GM23338 (cell line): ENCODE data around the gene OTOG. TPM values are rescaled to one million over a fixed set of nuclear protein-coding genes. Genes with fewer than 3 reads are reported as not detected.

Experiments
- ATAC-seq: fragments of 200-7000 bp; cut with Tn5 transposase; 3 replicates; pipeline ENCODE4 v1.9.1; 2020
- DNase-seq: peaks from one replicate; pipeline ENCODE4 v3.0.0-alpha.2; 2015; ENCODE audit warnings: low spot score
- H2AFZ ChIP-seq: fragments of 200-600 bp; sonication (generic); 2 replicates; pipeline ENCODE4 v1.8.0; 2016; ENCODE audit warnings: antibody characterized with exemption, mild to moderate bottlenecking, moderate library complexity
- H3F3A ChIP-seq: fragments of 200-600 bp; sonication (generic); replicated peaks from 2 replicates; pipeline ENCODE4 v1.8.0; 2017; ENCODE audit warnings: antibody characterized with exemption, mixed run types, low read depth
- H3K27ac ChIP-seq: fragments of 200-600 bp; sonication (generic); 2 replicates; pipeline ENCODE4 v1.6.1; 2016; ENCODE audit warnings: low read depth
- H3K27me3 ChIP-seq: fragments of 200-600 bp; sonication (generic); 2 replicates; pipeline ENCODE4 v1.8.0; 2016; ENCODE audit warnings: mild to moderate bottlenecking, mixed run types, moderate library complexity; ENCODE audit not compliant: insufficient read depth
- H3K36me3 ChIP-seq: fragments of 200-600 bp; sonication (generic); 2 replicates; pipeline ENCODE4 v1.8.0; 2016; ENCODE audit warnings: mild to moderate bottlenecking; ENCODE audit not compliant: insufficient read depth
- H3K4me1 ChIP-seq: fragments of 200-600 bp; sonication (generic); 2 replicates; pipeline ENCODE4 v1.8.0; 2016; ENCODE audit warnings: mild to moderate bottlenecking, moderate library complexity; ENCODE audit not compliant: insufficient read depth
- H3K4me2 ChIP-seq: fragments of 200-600 bp; sonication (generic); 2 replicates; pipeline ENCODE4 v1.7.1; 2017; ENCODE audit warnings: mixed run types
- H3K4me3 ChIP-seq: fragments of 200-600 bp; sonication (generic); 2 replicates; pipeline ENCODE4 v1.6.1; 2016; ENCODE audit warnings: mixed run types
- H3K79me2 ChIP-seq: fragments of 200-600 bp; sonication (generic); replicated peaks from 2 replicates; pipeline ENCODE4 v1.8.0; 2017; ENCODE audit warnings: mild to moderate bottlenecking; ENCODE audit not compliant: insufficient read depth
- H3K9me2 ChIP-seq: fragments of 200-600 bp; sonication (generic); 2 replicates; pipeline ENCODE4 v1.8.0; 2017; ENCODE audit not compliant: insufficient read depth
- H4K20me1 ChIP-seq: fragments of 200-600 bp; sonication (generic); replicated peaks from 2 replicates; pipeline ENCODE4 v1.8.0; 2017; ENCODE audit warnings: mild to moderate bottlenecking; ENCODE audit not compliant: insufficient read depth
- H3K27ac Mint-ChIP-seq: 2 replicates; pipeline ENCODE4 v1.8.0; 2020; ENCODE audit warnings: inconsistent platforms, mild to moderate bottlenecking, moderate library complexity, mixed read lengths
- H3K27me3 Mint-ChIP-seq: 3 replicates; pipeline ENCODE4 v1.8.0; 2022; ENCODE audit warnings: low read depth, mild to moderate bottlenecking, moderate library complexity, mixed read lengths, inconsistent platforms; ENCODE audit not compliant: insufficient read depth, poor library complexity
- H3K36me3 Mint-ChIP-seq: 3 replicates; pipeline ENCODE4 v1.8.0; 2021; ENCODE audit warnings: low read depth, mild to moderate bottlenecking, inconsistent platforms, moderate library complexity, mixed read lengths
- H3K4me1 Mint-ChIP-seq: 3 replicates; pipeline ENCODE4 v1.8.0; 2020; ENCODE audit warnings: mild to moderate bottlenecking, inconsistent platforms, mixed read lengths
- H3K4me3 Mint-ChIP-seq: 3 replicates; pipeline ENCODE4 v1.8.0; 2021; ENCODE audit warnings: moderate library complexity, mild to moderate bottlenecking, inconsistent platforms, mixed read lengths
- H3K9me3 Mint-ChIP-seq: 3 replicates; pipeline ENCODE4 v1.8.0; 2020; ENCODE audit warnings: moderate library complexity, mild to moderate bottlenecking, inconsistent platforms, mixed read lengths
- CTCF ChIP-seq, 2 experiments: fragments of 200-600 bp in 1 of 2; sonication (generic) in 1 of 2; conservative IDR thresholded peaks; 2 replicates each; pipeline versions ENCODE4 v1.5.1 to v1.6.1; 2016 to 2017; ENCODE audit warnings: antibody characterized with exemption in 2 of 2, low read depth in 2 of 2, mild to moderate bottlenecking in 2 of 2, moderate library complexity in 1 of 2
- EZH2 ChIP-seq: fragments of 200-600 bp; sonication (generic); IDR thresholded peaks from one replicate; pipeline ENCODE4 v1.8.0; 2017; ENCODE audit warnings: antibody characterized with exemption, mild to moderate bottlenecking, low read depth; ENCODE audit not compliant: unreplicated experiment
- EZH2phosphoT487 ChIP-seq: fragments of 200-600 bp; sonication (generic); IDR thresholded peaks from one replicate; pipeline ENCODE4 v1.8.1; 2018; ENCODE audit warnings: antibody characterized with exemption; ENCODE audit not compliant: unreplicated experiment
- POLR2AphosphoS5 ChIP-seq: IDR thresholded peaks from 2 replicates; pipeline ENCODE4 v1.6.1; 2016; ENCODE audit warnings: antibody characterized with exemption, low read depth
- REST ChIP-seq: IDR thresholded peaks from one replicate; pipeline ENCODE4 v1.6.1; 2018; ENCODE audit warnings: antibody characterized with exemption; ENCODE audit not compliant: unreplicated experiment
- ZNF331 ChIP-seq: fragments of 250-450 bp; sonication (Bioruptor Pico); IDR thresholded peaks from 2 replicates; pipeline ENCODE4 v1.5.0; 2020; ENCODE audit warnings: low read depth, mild to moderate bottlenecking, moderate library complexity
- ZNF462 ChIP-seq: fragments of 250-450 bp; sonication (Bioruptor Pico); IDR thresholded peaks from 2 replicates; pipeline ENCODE4 v1.5.0; 2020; ENCODE audit warnings: mild to moderate bottlenecking, moderate library complexity
- polyA plus RNA-seq: library from polyadenylated mRNA; unstranded; fragments of >200 nt; fragmentation: Nextera tagmentation; extraction: Ambion mirVana; gene quantifications from 2 replicates; pipeline ENCODE4 v1.2.1, GENCODE V29; 2016
- total RNA-seq: library from RNA; depleted of rRNA; stranded (reverse); fragments of >200 nt; shearing (Covaris generic); gene quantifications from 2 replicates; pipeline ENCODE4 v1.2.3, GENCODE V29; 2014

The OTOG gene
- total and polyA plus RNA-seq, 2 experiments from 2014 or later: 0.40 to 0.52 TPM

GRCh38 chr11:17591293-17591692, 44.2 kb downstream of the OTOG start:
- ATAC-seq (no peak), DNase-seq (no peak)
- Histone ChIP-seq H3K4me3 (no peak overlapping the region), H3F3A (no peaks in the 10 kb centered on the region), H3K4me1 (no peaks in the 10 kb centered on the region), H3K4me2 (no peak overlapping the region), H2AFZ (no peak overlapping the region), H4K20me1 (no peaks in the 10 kb centered on the region), H3K9me2 (no peaks in the 10 kb centered on the region), H3K36me3 (no peaks in the 10 kb centered on the region), H3K27ac (no peak overlapping the region), H3K79me2 (no peaks in the 10 kb centered on the region), H3K27me3 (no peaks in the 10 kb centered on the region)
- Mint-ChIP-seq H3K27me3 (peaks cover 6% of the 10 kb centered on the region), H3K36me3 (peaks cover 3% of the 10 kb centered on the region; the same call in 1 of the 3 replicates), H3K27ac (no peak overlapping the region), H3K4me1 (no peaks in the 10 kb centered on the region), H3K4me3 (no peak overlapping the region), H3K9me3 (peaks cover 3% of the 10 kb centered on the region; the same call in 1 of the 3 replicates)
- TF ChIP-seq POLR2AphosphoS5: no peak
- no peak for TF ChIP-seq ZNF331 (CRISPR knock-in tag)
- TF ChIP-seq CTCF (conservative IDR thresholded peaks at IDR 0.05; ENCODE audit: low read depth in 2 of 2): no peak
- no peak for TF ChIP-seq EZH2
- no peak for TF ChIP-seq EZH2phosphoT487

GRCh38 chr11:17593466-17594245, 46.6 kb downstream of the OTOG start:
- Histone ChIP-seq H3K4me3 (no peak overlapping the region), H4K20me1 (no peaks in the 10 kb centered on the region), H3K4me2 (no peak overlapping the region), H3K27me3 (no peaks in the 10 kb centered on the region), H3K79me2 (no peaks in the 10 kb centered on the region), H3K27ac (no peak overlapping the region), H3K4me1 (no peaks in the 10 kb centered on the region), H3K9me2 (no peaks in the 10 kb centered on the region), H2AFZ (no peak overlapping the region), H3F3A (no peaks in the 10 kb centered on the region), H3K36me3 (no peaks in the 10 kb centered on the region)
- Mint-ChIP-seq H3K4me3 (no peak overlapping the region), H3K27ac (no peak overlapping the region), H3K27me3 (peaks cover 6% of the 10 kb centered on the region), H3K4me1 (no peaks in the 10 kb centered on the region), H3K36me3 (peaks cover 3% of the 10 kb centered on the region; the same call in 1 of the 3 replicates), H3K9me3 (peaks cover 3% of the 10 kb centered on the region; the same call in 1 of the 3 replicates)
- ATAC-seq (no peak), DNase-seq (no peak)
- no peak for TF ChIP-seq ZNF462 (CRISPR knock-in tag)
- no peak for TF ChIP-seq EZH2phosphoT487
- no peak for TF ChIP-seq REST
- no peak for TF ChIP-seq POLR2AphosphoS5
